ENCODE results near the gene SETD1A.
A peak's percentile ranks its signal among the peaks of the same experiment; 100 is the strongest.

SETD1A gene

GRCh38 chr16:30980434-30980833 is 22.9 kb downstream of the SETD1A start:
- no peak for DNase-seq

GRCh38 chr16:30980959-30981358 is 23.4 kb downstream of the SETD1A start:
- no peak for DNase-seq

GRCh38 chr16:30982548-30983288 is 25.2 kb downstream of the SETD1A start:
- DNase-seq = no peak

- DNase-seq = no peak
These were observed 25.8 kb downstream of the SETD1A start for GRCh38 chr16:30983289-30983889.

- no peak for DNase-seq
These were observed 26.5 kb downstream of the SETD1A start for GRCh38 chr16:30983898-30984610.

GRCh38 chr16:30984669-30985400 is 27.3 kb downstream of the SETD1A start, which contains the start of gene HSD3B7:
Gene HSD3B7 (plus strand): TSS chr16:30985207. CDS start chr16:30985659, 452 bp downstream.
- peak in 54 of 58 donors; percentile 23 to 85 (median 64) for DNase-seq

- DNase-seq = no peak
These were observed 28.0 kb downstream of the SETD1A start for GRCh38 chr16:30985401-30986128.

GRCh38 chr16:30986129-30986991 is 28.8 kb downstream of the SETD1A start:
- no peak for DNase-seq

- no peak for DNase-seq
These were observed 30.1 kb downstream of the SETD1A start for GRCh38 chr16:30987581-30988190.

GRCh38 chr16:30989469-30990047 is 32.0 kb downstream of the SETD1A start:
- DNase-seq = no peak

GRCh38 chr16:30990105-30990504 is 32.6 kb downstream of the SETD1A start:
- DNase-seq = no peak

- DNase-seq = no peak
These were observed 33.5 kb downstream of the SETD1A start for GRCh38 chr16:30991052-30991451.

GRCh38 chr16:30992276-30992780 is 34.8 kb downstream of the SETD1A start:
- DNase-seq = no peak

GRCh38 chr16:30992931-30993816 is 35.6 kb downstream of the SETD1A start:
- no peak for DNase-seq

GRCh38 chr16:30995927-30996323 is 38.4 kb downstream of the SETD1A start:
- DNase-seq = no peak

GRCh38 chr16:30996324-30996984 is 38.9 kb downstream of the SETD1A start:
- no peak for DNase-seq
